AG09319 (cell line): ENCODE measurements around the gene ING5.
"Not testable (repeated sequence)": the region's sequence is repeated elsewhere in the genome, so short reads cannot be mapped to it uniquely, and the experiment has no call there.

Experiments used
- DNase-seq: peaks from one replicate; pipeline ENCODE4 v3.0.0-alpha.2; 2010; ENCODE audit warnings: low read depth; ENCODE audit errors: extremely low read depth
- TF ChIP-seq, protein P1 (sequence below): IDR thresholded peaks from 2 replicates; pipeline ENCODE4 v1.5.1; 2011; ENCODE audit warnings: low read depth, mild to moderate bottlenecking, inconsistent platforms, low read length, moderate library complexity

The ING5 gene

DNA sequence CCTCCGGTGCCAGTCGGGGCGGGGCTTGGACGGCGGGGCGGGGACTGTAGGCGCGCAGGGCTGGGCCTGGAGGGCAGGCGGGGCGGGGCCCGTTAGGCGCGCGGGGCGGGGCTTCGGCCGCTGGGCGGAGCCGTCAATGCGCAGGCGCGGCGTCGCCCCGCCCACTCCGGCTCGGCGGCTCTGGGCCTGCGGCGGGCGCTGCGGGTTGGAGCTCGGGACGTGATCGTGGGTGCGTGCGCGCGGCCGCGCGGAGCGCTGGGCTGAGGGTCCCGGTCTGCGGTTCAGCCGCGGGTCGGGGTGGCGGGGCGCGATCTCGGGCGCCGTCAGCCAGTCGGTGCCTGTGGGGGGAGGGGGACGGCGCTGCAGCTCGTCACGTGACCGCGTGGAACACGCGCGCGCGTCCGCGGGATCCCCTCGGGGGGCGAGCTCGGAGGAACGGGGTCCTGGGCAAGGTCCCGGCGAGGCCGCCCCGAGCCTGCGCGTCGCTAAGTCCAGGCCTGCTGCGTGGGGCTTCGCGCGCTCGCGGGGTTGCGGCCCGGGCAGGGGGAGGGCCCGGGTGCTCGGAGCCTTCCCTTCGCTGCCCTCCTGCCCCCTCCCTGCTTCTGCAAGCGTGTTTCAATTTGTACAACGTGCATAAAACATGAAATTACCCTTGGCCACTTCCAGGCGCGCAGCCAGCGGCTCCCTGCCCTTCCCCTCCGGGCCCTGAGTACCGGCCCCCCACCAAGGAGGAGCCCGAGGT lies 32.8 kb downstream of the ING5 start, which contains the start of gene D2HGDH:
Gene D2HGDH (plus strand): TSS at position 164 of the 742 bp plus-strand sequence. CDS start 595 bp downstream, outside the sequence.
- TF ChIP-seq, protein P1, sequence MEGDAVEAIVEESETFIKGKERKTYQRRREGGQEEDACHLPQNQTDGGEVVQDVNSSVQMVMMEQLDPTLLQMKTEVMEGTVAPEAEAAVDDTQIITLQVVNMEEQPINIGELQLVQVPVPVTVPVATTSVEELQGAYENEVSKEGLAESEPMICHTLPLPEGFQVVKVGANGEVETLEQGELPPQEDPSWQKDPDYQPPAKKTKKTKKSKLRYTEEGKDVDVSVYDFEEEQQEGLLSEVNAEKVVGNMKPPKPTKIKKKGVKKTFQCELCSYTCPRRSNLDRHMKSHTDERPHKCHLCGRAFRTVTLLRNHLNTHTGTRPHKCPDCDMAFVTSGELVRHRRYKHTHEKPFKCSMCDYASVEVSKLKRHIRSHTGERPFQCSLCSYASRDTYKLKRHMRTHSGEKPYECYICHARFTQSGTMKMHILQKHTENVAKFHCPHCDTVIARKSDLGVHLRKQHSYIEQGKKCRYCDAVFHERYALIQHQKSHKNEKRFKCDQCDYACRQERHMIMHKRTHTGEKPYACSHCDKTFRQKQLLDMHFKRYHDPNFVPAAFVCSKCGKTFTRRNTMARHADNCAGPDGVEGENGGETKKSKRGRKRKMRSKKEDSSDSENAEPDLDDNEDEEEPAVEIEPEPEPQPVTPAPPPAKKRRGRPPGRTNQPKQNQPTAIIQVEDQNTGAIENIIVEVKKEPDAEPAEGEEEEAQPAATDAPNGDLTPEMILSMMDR: no peak
- peak; percentile 45 for DNase-seq

DNA sequence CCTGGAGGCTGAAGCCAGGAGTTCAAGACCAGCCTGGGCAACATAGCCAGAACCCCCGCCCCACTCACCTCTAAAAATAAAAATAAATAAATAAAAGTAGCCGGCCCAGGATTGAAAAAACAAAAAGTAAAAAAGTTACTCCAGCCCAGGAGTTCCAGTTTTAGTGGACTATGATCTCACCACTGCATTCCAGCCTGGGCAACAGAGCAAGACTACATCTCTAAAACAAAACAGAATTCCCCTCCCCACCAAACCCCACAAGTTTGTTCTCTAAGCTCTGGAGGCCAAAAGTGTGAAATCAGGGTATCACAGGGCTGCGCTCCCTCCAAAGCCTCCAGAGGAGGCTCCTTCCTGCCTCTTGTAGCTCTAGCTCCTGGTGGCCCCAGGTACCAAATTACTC lies 34.3 kb downstream of the ING5 start:
- DNase-seq: no peak
- TF ChIP-seq, protein P1: no peak

DNA sequence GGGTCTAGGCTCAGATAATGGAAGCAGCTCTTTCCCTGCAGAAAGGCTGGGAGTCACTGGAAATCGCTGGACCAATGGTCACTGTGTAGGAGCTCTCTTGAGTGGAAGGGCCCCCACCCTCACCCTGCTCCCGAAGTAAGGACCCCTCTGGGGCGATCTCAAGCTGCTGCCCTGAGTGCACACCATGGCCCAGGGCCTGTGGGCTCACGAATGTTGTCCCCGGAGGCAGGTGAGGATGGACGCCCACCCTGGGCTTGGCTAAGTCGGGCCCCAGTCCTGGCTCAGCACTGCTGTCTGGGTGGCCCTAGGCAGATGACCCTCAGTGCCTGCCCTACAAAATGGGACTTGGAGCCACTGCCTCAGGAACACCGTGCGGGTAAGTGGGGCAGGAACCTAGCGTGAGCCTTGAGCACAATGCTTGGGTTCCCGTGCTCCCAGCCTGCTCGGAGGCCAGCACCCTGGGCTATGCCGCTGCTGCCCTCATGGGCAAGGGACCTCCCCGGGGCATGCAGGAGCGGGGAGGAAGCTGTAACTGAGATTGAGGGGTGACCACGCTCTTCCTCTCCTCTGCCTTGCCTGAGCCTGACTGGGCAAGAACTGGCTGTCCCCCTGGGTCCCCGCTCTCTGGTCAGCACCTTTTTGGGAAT lies 36.3 kb downstream of the ING5 start:
- TF ChIP-seq, protein P1: no peak
- no peak for DNase-seq

DNA sequence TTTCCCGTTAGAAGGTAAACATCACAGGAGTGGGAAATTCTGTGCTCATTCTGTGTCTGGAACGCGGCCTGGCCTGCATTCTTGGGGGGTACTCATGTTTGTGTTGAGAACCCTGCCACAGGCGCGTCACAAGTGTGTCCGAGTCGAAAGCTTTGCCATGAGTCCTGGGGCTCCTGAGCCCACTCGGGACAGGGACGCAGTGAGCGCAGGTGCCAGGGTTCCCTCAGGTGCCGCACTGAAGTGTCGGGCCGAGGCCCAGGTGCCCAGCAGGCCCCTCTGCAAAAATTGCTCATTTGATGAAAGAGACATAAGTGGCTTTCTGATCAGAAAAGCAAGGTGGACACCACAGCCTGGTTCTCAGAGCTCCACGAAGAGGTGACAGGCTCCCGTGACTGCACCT lies 37.3 kb downstream of the ING5 start:
- DNase-seq: no peak
- TF ChIP-seq, protein P1: no peak

DNA sequence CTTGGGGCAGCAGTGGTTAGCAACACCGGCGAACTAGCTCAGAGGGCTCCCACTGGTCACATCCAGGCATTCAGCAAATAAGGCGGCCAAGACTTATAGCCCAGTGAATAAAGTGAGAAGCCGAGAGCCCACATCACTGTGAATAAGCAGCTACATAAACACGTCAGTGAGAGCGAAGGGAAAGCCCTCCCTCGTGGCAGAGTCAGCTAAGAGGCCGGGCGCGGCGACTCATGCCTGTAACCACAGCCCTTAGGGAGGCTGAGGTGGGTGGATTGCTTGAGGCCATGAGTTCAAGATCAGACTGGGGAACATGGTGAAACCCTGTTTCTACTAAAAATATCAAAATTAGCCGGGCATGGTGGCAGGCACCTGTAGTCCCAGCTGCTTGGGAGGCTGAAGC lies 37.8 kb downstream of the ING5 start:
- TF ChIP-seq, protein P1: no peak
- no peak for DNase-seq

DNA sequence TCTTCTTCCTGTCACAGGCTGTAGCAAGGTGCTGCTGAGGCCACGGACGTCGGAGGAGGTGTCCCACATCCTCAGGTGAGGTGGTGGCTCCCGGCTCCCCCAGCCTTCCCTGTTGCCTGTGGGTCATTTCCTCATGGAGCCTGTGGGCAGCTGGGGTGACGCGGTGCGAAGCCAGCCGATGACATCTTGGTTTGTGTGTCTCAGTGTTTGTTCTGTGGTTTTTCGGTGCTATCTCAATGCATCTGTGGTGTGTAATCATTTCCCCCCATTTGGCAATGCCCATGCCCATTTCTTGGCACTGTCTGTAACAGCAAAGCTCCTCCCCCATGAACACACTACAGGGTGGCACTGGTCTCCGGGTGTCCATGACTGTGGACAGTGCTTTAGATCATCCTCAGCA lies 39.2 kb downstream of the ING5 start:
- no peak for DNase-seq
- TF ChIP-seq, protein P1: no peak

DNA sequence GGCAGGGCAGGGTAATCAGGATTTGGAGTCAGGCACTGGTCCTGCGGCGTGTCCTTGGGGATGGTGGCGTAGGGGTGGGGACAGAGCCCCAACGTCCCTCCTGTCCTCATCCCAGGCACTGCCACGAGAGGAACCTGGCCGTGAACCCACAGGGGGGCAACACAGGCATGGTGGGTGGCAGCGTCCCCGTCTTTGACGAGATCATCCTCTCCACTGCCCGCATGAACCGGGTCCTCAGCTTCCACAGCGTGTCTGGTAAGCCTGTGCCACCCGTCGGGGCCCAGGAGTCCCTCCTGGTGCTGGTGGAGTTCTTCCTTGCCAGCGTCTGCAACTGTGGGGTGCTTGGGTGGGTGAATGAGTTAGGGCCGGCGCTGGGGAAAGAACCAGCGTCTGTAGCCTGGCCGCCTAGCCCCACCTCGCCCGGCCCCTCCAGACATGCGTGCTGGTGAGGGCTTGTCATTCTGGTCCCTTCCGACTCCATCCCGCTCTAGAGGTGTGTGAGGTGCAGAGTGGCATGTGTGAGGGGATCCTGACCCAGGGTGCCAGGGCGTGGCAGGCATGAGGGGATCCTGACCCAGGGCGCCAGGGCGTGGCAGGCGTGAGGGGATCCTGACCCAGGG lies 40.6 kb downstream of the ING5 start:
- TF ChIP-seq, protein P1: no peak
- DNase-seq: no peak

DNA sequence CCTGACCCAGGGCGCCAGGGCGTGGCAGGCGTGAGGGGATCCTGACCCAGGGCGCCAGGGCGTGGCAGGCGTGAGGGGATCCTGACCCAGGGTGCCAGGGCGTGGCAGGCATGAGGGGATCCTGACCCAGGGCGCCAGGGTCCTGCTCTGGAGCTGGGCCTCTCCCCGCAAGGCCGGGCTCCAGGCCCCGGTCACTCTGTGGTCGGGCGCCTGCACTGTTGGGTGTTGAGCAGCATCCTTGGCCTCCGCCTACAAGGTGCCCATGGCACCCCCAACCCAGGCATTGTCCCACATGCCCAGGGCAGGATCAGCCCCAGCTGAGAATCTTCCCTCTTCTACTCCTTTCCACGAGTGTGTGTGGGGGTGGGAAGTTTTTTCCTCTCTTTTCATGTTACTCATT lies 41.2 kb downstream of the ING5 start:
- DNase-seq: not testable (repeated sequence)
